ENCODE measurements around the gene RABGAP1L. TPM values are rescaled to one million over a fixed set of nuclear protein-coding genes. Genes with fewer than 3 reads are reported as not detected.

Gene RABGAP1L
- total and polyA plus RNA-seq, 2 of the 4 experiments (the other 2 are of a cell fraction) = 7.9 to 26.7 TPM

DNA sequence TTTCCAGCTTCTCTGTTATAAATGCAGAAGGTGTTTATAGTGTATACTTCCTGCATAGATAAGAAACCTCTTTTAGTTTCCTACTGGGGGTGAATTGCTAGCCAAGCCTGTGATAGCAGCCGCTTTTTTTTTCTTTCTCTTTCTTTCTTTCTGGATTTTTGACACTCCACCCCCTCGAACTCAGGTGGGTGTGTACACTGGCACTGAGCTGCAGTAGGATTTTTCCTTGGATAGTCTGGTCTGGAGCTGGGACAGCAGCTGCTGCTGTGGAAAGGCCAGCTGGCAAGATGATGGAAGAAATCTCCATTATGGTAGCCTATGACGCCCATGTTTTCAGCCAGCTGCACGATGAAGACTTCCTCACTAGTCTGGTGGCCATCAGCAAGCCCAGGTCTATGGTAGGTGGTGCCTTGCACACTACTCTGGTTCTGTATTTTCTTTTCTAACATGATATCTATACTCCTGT lies 717.9 kb downstream of the RABGAP1L start:
- dilution Hi-C loops (cut with HindIII; ENCODE audit: low sequenced_read_pairs, unreplicated experiment) (no loop called here), in situ Hi-C loops (cut with MboI; ENCODE audit: low sequenced_read_pairs) (no loop called here), intact Hi-C loops (cut with micrococcal nuclease) (no loop called here)
- Histone ChIP-seq H2BK5ac (ENCODE audit: low read depth, low read length, poor library complexity, severe bottlenecking) (no peak overlapping the region), H4K91ac (ENCODE audit: insufficient read depth, low read depth, low read length) (no peak overlapping the region), H4K8ac (ENCODE audit: low read depth in 2 of 2, low read length in 2 of 2) (no peak overlapping the region), H3K4ac (ENCODE audit: low read depth, low read length) (no peak overlapping the region), H3K27ac (ENCODE audit: insufficient read depth, low read length) (no peak overlapping the region), H4K20me1 (ENCODE audit: insufficient read depth, low read length) (no peaks in the 10 kb centered on the region), H2BK15ac (ENCODE audit: low read depth, low read length) (no peak overlapping the region), H2BK120ac (ENCODE audit: low read depth, low read length) (no peak overlapping the region), H3K9me3 (ENCODE audit: control insufficient read depth, insufficient read depth, low read length) (no peaks in the 10 kb centered on the region), H3K23ac (ENCODE audit: low read depth, low read length) (no peak overlapping the region), H2AK9ac (replicated peaks; ENCODE audit: low read depth, low read length, poor library complexity) (no peak overlapping the region), H3K18ac (ENCODE audit: low read depth, low read length) (no peak overlapping the region), H3K79me1 (ENCODE audit: low read depth in 1 of 2, low read length in 2 of 2) (no peaks in the 10 kb centered on the region), H3K14ac (replicated peaks; ENCODE audit: low read depth, low read length) (no peak overlapping the region), H3K9ac (ENCODE audit: low read depth, low read length) (no peak overlapping the region), H3K4me3 (ENCODE audit: insufficient read depth, low read depth, low read length) (no peak overlapping the region), H2AFZ (replicated peaks; ENCODE audit: low read length, poor library complexity) (peak overlapping the region; percentile 5), H3K36me3 (ENCODE audit: control insufficient read depth, insufficient read depth, low read length) (no peaks in the 10 kb centered on the region), H3K9me1 (ENCODE audit: insufficient read depth, low read length) (no peaks in the 10 kb centered on the region), H3K4me1 (ENCODE audit: control insufficient read depth, insufficient read depth, low read length) (no peaks in the 10 kb centered on the region), H4K5ac (ENCODE audit: low read depth, low read length) (no peak overlapping the region), H2BK20ac (ENCODE audit: low read depth, low read length) (no peak overlapping the region), H3K4me2 (ENCODE audit: low read depth, low read length) (no peak overlapping the region), H3K27me3 (ENCODE audit: control insufficient read depth, insufficient read depth, low read length) (no peaks in the 10 kb centered on the region), H3K56ac (ENCODE audit: extremely low read depth, insufficient read depth, low read length) (no peak overlapping the region), H2AK5ac (ENCODE audit: low read depth, low read length) (no peak overlapping the region)
- POLR2A ChIA-PET (ENCODE audit: unreplicated experiment) = no interaction called here
- ATAC-seq (ENCODE audit: low read depth) (no peak), DNase-seq (no peak)
- CTCF ChIA-PET = no interaction called here
- TF ChIP-seq MXI1 (IDR thresholded peaks at IDR 0.05; ENCODE audit: borderline replicate concordance, low read depth, low read length) = no peak
- TF ChIP-seq SMC3 (IDR thresholded peaks at IDR 0.05; ENCODE audit: low read depth, low read length) = no peak
- no peak for TF ChIP-seq BHLHE40 (IDR thresholded peaks at IDR 0.05; ENCODE audit: low read depth, low read length)
- no peak for TF ChIP-seq MAZ (IDR thresholded peaks at IDR 0.05; ENCODE audit: borderline replicate concordance, low read depth, low read length)
- no peak for TF ChIP-seq ELK1 (IDR thresholded peaks at IDR 0.05; ENCODE audit: borderline replicate concordance, low read depth, low read length)
- no peak for TF ChIP-seq USF2 (IDR thresholded peaks at IDR 0.05; ENCODE audit: low read depth, low read length)
- TF ChIP-seq POLR2A (IDR thresholded peaks at IDR 0.05; ENCODE audit: low read depth, low read length) = no peak
- no peak for TF ChIP-seq FOS (IDR thresholded peaks at IDR 0.05; ENCODE audit: low read depth, low read length)
- TF ChIP-seq RAD21 (IDR thresholded peaks at IDR 0.05; ENCODE audit: low read length) = no peak
- TF ChIP-seq NFE2L2 (IDR thresholded peaks at IDR 0.05; ENCODE audit: low read depth, low read length) = no peak
- no peak for TF ChIP-seq CHD1 (IDR thresholded peaks at IDR 0.05; ENCODE audit: low read depth, low read length)
- no peak for TF ChIP-seq MAFK (IDR thresholded peaks at IDR 0.05; ENCODE audit: low read depth, low read length)
- no peak for TF ChIP-seq RCOR1 (IDR thresholded peaks at IDR 0.05; ENCODE audit: insufficient replicate concordance, low read length)
- TF ChIP-seq CEBPB (IDR thresholded peaks at IDR 0.05; ENCODE audit: low read depth, low read length) = no peak
- TF ChIP-seq RFX5 (IDR thresholded peaks at IDR 0.05; ENCODE audit: low read depth, low read length) = no peak
- TF ChIP-seq CTCF (conservative IDR thresholded peaks at IDR 0.05; ENCODE audit: low read depth, low read length) = no peak
- BruUV-seq (replicated peaks) = no TSS peak
- no CpG with 5 or more reads among the region's 4 CpGs for WGBS, 2 experiments (ENCODE audit: extremely low coverage in 2 of 2, insufficient read length in 1 of 2)
